GM12878 (cell line): ENCODE data around the gene ARHGEF3. TPM values are rescaled to one million over a fixed set of nuclear protein-coding genes. Genes with fewer than 3 reads are reported as not detected.

ENCODE experiments used
- BMI1 ChIP-seq: fragments of 450-650 bp; IDR thresholded peaks from 2 replicates; pipeline ENCODE4 v1.6.1; 2016; ENCODE audit warnings: mild to moderate bottlenecking, moderate library complexity, borderline replicate concordance
- CBX3 ChIP-seq: fragments of 200-600 bp; sonication (generic); IDR thresholded peaks from 2 replicates; pipeline ENCODE4 v1.6.1; 2016; ENCODE audit warnings: low read depth, borderline replicate concordance
- CHD4 ChIP-seq: fragments of 200-600 bp; sonication (generic); IDR thresholded peaks from 2 replicates; pipeline ENCODE4 v1.6.1; 2016; ENCODE audit warnings: mild to moderate bottlenecking
- EGR1 ChIP-seq, 2 experiments: IDR thresholded peaks; 1 replicate in 1 of 2; 2 replicates in 1 of 2; pipeline ENCODE4 v1.6.1; 2011 to 2012; ENCODE audit warnings: low read depth in 2 of 2, low read length in 2 of 2, borderline replicate concordance in 1 of 2, mild to moderate bottlenecking in 1 of 2, moderate library complexity in 1 of 2
- HCFC1 ChIP-seq: fragments of 150-350 bp; IDR thresholded peaks from 2 replicates; pipeline ENCODE4 v1.6.1; 2014; ENCODE audit warnings: low read length
- HDAC2 ChIP-seq: fragments of 200-600 bp; sonication (generic); IDR thresholded peaks from 2 replicates; pipeline ENCODE4 v1.6.1; 2017
- IKZF1 ChIP-seq: fragments of 450-650 bp; conservative IDR thresholded peaks from 2 replicates; pipeline ENCODE4 v1.6.1; 2017; ENCODE audit warnings: antibody characterized with exemption, mild to moderate bottlenecking
- IKZF2 ChIP-seq, 2 experiments: fragments of 450-650 bp; IDR thresholded peaks; 2 replicates each; pipeline ENCODE4 v1.6.1; 2017; ENCODE audit warnings: mild to moderate bottlenecking in 2 of 2, moderate library complexity in 2 of 2
- KLF5 ChIP-seq: fragments of 450-650 bp; IDR thresholded peaks from 2 replicates; pipeline ENCODE4 v1.6.1; 2014; ENCODE audit warnings: mild to moderate bottlenecking; ENCODE audit not compliant: partially characterized antibody
- MEF2A ChIP-seq: IDR thresholded peaks from 2 replicates; pipeline ENCODE4 v1.6.1; 2011; ENCODE audit warnings: low read depth, mild to moderate bottlenecking, low read length, moderate library complexity; ENCODE audit not compliant: insufficient read depth
- NBN ChIP-seq: fragments of 450-650 bp; IDR thresholded peaks from 2 replicates; pipeline ENCODE4 v1.6.1; 2016
- POLR2AphosphoS2 ChIP-seq: IDR thresholded peaks from 2 replicates; pipeline ENCODE4 v1.6.1; 2011; ENCODE audit warnings: low read depth, mild to moderate bottlenecking, low read length, improper control_type of control experiment, moderate library complexity
- RAD21 ChIP-seq: IDR thresholded peaks from 2 replicates; pipeline ENCODE4 v1.6.1; 2011; ENCODE audit warnings: mild to moderate bottlenecking, low read depth, low read length, moderate library complexity; ENCODE audit not compliant: insufficient read depth
- STAT3 ChIP-seq: IDR thresholded peaks from 2 replicates; pipeline ENCODE4 v1.6.1; 2011; ENCODE audit warnings: low read depth, low read length, improper control_type of control experiment
- TCF7 ChIP-seq: IDR thresholded peaks from 2 replicates; pipeline ENCODE4 v1.6.1; 2014; ENCODE audit warnings: antibody characterized with exemption, borderline replicate concordance
- WRNIP1 ChIP-seq: IDR thresholded peaks from 2 replicates; pipeline ENCODE4 v1.6.1; 2011; ENCODE audit warnings: low read depth, low read length, improper control_type of control experiment, borderline replicate concordance
- ZBED1 ChIP-seq: IDR thresholded peaks from 2 replicates; pipeline ENCODE4 v1.6.1; 2016; ENCODE audit warnings: borderline replicate concordance
- polyA plus RNA-seq, 11 experiments: library from polyadenylated mRNA; depleted of rRNA in 4 of 11; unstranded in 6 of 11; stranded (reverse) in 5 of 11; fragments of >200 nt; fragmentation: Nextera tagmentation in 4 of 11; fragmentation: Illumina TruSeq in 1 of 11; extraction: Ambion mirVana in 4 of 11; extraction: Trizol in 1 of 11; gene quantifications; 1 replicate in 1 of 11; 2 replicates in 10 of 11; pipeline versions ENCODE4 v1.2.1 to v1.2.3, GENCODE V29; 2011 to 2016; ENCODE audit warnings: inconsistent platforms in 2 of 11, missing spikeins in 2 of 11, low read depth in 1 of 11
- total RNA-seq, 4 experiments: library from RNA; depleted of rRNA in 3 of 4; stranded (reverse); fragments of >200 nt in 3 of 4; fragmentation: Illumina TruSeq in 1 of 4; extraction: Trizol in 1 of 4; gene quantifications; 2 replicates each; pipeline versions ENCODE4 v1.2.1 to v1.2.3, GENCODE V29; 2013 to 2021
- TF ChIP-seq, protein P1 (sequence below): fragments of 450-650 bp; IDR thresholded peaks from 2 replicates; pipeline ENCODE4 v1.6.1; 2017; ENCODE audit warnings: low read depth, mild to moderate bottlenecking, moderate library complexity
- TF ChIP-seq, protein P2 (sequence below): fragments of 450-650 bp; IDR thresholded peaks from 2 replicates; pipeline ENCODE4 v1.6.1; 2018; ENCODE audit warnings: borderline replicate concordance, mild to moderate bottlenecking; ENCODE audit not compliant: partially characterized antibody
- TF ChIP-seq, protein P3 (sequence below): fragments of 450-650 bp; IDR thresholded peaks from 2 replicates; pipeline ENCODE4 v1.6.1; 2018; ENCODE audit warnings: mild to moderate bottlenecking, low read depth, moderate library complexity; ENCODE audit not compliant: partially characterized antibody
- TF ChIP-seq, protein P4 (sequence below): IDR thresholded peaks from 2 replicates; pipeline ENCODE4 v1.6.1; 2011; ENCODE audit warnings: low read depth, mild to moderate bottlenecking, low read length, moderate library complexity, borderline replicate concordance; ENCODE audit errors: extremely low read depth

The ARHGEF3 gene
- total and polyA plus RNA-seq, 10 of the 15 experiments (the other 5 are each of a cell fraction or from before 2014, with no cell fraction given): 21.8 to 78.7 (median 56.2) TPM

DNA sequence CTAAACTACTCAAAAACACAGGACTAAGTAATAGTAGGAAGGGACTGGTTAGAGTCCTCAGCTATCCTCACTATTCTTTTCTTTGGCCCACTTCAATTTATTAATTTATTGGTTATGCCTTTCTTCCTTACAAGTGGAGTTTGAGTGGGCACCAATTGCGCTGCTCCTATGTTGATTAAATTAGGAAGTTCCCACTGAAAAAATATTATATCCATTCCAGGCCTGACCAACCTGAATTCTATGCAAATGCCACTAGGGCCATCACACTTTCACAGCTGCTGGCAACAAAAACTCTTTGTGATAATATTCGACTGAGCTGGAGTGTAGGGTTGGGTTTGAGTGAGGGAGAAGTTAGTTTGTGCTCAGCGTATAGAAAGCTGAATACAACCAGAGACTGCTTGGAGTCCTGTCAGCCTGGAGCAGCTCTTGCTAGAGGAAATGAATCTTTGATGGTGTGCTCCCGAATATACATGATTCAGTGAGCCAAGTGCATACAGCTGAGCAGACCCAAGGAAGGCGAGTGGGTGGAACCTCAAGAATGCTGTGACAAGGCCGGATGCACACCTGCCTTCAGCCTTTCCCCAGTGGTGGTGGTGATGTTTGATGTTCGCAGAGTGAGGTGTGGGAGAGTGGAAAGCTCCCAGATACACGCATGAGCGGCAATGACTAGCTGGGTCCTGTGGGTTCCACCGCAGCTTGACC is 1.5 kb downstream of the ARHGEF3 start (continued):
- TF ChIP-seq, protein P1, sequence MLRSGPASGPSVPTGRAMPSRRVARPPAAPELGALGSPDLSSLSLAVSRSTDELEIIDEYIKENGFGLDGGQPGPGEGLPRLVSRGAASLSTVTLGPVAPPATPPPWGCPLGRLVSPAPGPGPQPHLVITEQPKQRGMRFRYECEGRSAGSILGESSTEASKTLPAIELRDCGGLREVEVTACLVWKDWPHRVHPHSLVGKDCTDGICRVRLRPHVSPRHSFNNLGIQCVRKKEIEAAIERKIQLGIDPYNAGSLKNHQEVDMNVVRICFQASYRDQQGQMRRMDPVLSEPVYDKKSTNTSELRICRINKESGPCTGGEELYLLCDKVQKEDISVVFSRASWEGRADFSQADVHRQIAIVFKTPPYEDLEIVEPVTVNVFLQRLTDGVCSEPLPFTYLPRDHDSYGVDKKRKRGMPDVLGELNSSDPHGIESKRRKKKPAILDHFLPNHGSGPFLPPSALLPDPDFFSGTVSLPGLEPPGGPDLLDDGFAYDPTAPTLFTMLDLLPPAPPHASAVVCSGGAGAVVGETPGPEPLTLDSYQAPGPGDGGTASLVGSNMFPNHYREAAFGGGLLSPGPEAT: peak; percentile 24; the same call in 1 of the 2 replicates
- peak; percentile 69 to 84 for TF ChIP-seq IKZF2 (IDR thresholded peaks at IDR 0.05)
- TF ChIP-seq CBX3: no peak
- no peak for TF ChIP-seq HDAC2
- TF ChIP-seq HCFC1: no peak
- TF ChIP-seq KLF5: no peak
- TF ChIP-seq EGR1 (IDR thresholded peaks at IDR 0.05; ENCODE audit: borderline replicate concordance in 1 of 2, low read depth in 2 of 2, low read length in 2 of 2): peak in 1 of 2 experiments; percentile 53; a peak in 1 of 3 replicates
- TF ChIP-seq MEF2A: 0 out of 2 replicates have a peak, but pooled peaks have one; percentile 21
- TF ChIP-seq CHD4: no peak
- TF ChIP-seq, protein P2, sequence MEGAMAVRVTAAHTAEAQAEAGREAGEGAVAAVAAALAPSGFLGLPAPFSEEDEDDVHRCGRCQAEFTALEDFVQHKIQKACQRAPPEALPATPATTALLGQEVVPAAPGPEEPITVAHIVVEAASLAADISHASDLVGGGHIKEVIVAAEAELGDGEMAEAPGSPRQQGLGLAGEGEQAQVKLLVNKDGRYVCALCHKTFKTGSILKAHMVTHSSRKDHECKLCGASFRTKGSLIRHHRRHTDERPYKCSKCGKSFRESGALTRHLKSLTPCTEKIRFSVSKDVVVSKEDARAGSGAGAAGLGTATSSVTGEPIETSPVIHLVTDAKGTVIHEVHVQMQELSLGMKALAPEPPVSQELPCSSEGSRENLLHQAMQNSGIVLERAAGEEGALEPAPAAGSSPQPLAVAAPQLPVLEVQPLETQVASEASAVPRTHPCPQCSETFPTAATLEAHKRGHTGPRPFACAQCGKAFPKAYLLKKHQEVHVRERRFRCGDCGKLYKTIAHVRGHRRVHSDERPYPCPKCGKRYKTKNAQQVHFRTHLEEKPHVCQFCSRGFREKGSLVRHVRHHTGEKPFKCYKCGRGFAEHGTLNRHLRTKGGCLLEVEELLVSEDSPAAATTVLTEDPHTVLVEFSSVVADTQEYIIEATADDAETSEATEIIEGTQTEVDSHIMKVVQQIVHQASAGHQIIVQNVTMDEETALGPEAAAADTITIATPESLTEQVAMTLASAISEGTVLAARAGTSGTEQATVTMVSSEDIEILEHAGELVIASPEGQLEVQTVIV: no peak
- TF ChIP-seq, protein P3, sequence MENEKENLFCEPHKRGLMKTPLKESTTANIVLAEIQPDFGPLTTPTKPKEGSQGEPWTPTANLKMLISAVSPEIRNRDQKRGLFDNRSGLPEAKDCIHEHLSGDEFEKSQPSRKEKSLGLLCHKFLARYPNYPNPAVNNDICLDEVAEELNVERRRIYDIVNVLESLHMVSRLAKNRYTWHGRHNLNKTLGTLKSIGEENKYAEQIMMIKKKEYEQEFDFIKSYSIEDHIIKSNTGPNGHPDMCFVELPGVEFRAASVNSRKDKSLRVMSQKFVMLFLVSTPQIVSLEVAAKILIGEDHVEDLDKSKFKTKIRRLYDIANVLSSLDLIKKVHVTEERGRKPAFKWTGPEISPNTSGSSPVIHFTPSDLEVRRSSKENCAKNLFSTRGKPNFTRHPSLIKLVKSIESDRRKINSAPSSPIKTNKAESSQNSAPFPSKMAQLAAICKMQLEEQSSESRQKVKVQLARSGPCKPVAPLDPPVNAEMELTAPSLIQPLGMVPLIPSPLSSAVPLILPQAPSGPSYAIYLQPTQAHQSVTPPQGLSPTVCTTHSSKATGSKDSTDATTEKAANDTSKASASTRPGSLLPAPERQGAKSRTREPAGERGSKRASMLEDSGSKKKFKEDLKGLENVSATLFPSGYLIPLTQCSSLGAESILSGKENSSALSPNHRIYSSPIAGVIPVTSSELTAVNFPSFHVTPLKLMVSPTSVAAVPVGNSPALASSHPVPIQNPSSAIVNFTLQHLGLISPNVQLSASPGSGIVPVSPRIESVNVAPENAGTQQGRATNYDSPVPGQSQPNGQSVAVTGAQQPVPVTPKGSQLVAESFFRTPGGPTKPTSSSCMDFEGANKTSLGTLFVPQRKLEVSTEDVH: no peak
- TF ChIP-seq ZBED1: peak; percentile 41; the same call in 1 of the 2 replicates
- TF ChIP-seq IKZF1: peak; percentile 79
- TF ChIP-seq WRNIP1: no peak
- TF ChIP-seq BMI1: no peak
- TF ChIP-seq TCF7: no peak
- TF ChIP-seq STAT3: no peak
- TF ChIP-seq, protein P4, sequence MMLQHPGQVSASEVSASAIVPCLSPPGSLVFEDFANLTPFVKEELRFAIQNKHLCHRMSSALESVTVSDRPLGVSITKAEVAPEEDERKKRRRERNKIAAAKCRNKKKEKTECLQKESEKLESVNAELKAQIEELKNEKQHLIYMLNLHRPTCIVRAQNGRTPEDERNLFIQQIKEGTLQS: no peak
- no peak for TF ChIP-seq NBN
- TF ChIP-seq POLR2AphosphoS2: no peak
- TF ChIP-seq RAD21: no peak
